Measurements from ENCODE around the gene RGMB.

- no peak for TF ChIP-seq CTCF (conservative IDR thresholded peaks at IDR 0.05 in 1 of 2, IDR thresholded peaks at IDR 0.05 in 1 of 2; ENCODE audit: low read depth in 1 of 2, low read length in 2 of 2)
- TF ChIP-seq EZH2 (IDR thresholded peaks at IDR 0.05; ENCODE audit: low read length, missing control alignments) = no peak
These were observed 11.8 kb downstream of the RGMB start for GRCh38 chr5:98785244-98785643.

All from fibroblast of lung (primary cell).